Prostate gland (tissue), 2 donors: ENCODE results near the gene HRC. TPM values are rescaled to one million over a fixed set of nuclear protein-coding genes. Genes with fewer than 3 reads are reported as not detected.

ENCODE experiments used
- DNase-seq: peaks from one replicate; pipeline ENCODE4 v3.0.0-alpha.2; 2019; ENCODE audit warnings: low spot score
- H3K27ac ChIP-seq, 2 donors: fragments of 200-600 bp; sonication (generic); 2 replicates each; pipeline ENCODE4 v1.5.1; 2017 to 2019
- H3K27me3 ChIP-seq: fragments of 200-600 bp; sonication (generic); replicated peaks from 2 replicates; pipeline ENCODE4 v1.5.1; 2019; ENCODE audit not compliant: insufficient read depth
- H3K36me3 ChIP-seq, 2 donors: fragments of 200-600 bp; sonication (generic); 1 replicate in 1 of 2; 2 replicates in 1 of 2; pipeline versions ENCODE4 v1.5.1 to v1.8.1; 2017 to 2019
- H3K4me1 ChIP-seq: fragments of 200-600 bp; sonication (generic); replicated peaks from 2 replicates; pipeline ENCODE4 v1.5.1; 2019
- H3K4me3 ChIP-seq, 2 donors: fragments of 200-600 bp; sonication (generic); 2 replicates each; pipeline ENCODE4 v1.5.1; 2017 to 2019
- H3K9me3 ChIP-seq: fragments of 200-600 bp; sonication (generic); 2 replicates; pipeline ENCODE4 v1.5.1; 2017
- POLR2A ChIP-seq: fragments of 450-650 bp; IDR thresholded peaks from one replicate; pipeline ENCODE4 v1.6.1; 2016; ENCODE audit warnings: antibody characterized with exemption, mild to moderate bottlenecking
- POLR2AphosphoS5 ChIP-seq: sonication (generic); formaldehyde crosslinking; IDR thresholded peaks from one replicate; pipeline ENCODE4 v1.6.1; 2017; ENCODE audit warnings: antibody characterized with exemption
- WGBS: methylation state at CpG from one replicate; pipeline ENCODE4 v1.1.5; 2018; 5-methylcytosine and 5-hydroxymethylcytosine counted together
- intact Hi-C: fragments of 100-400 bp; cut with DNase I; formaldehyde crosslinking; loops from one replicate; pipeline ENCODE4 v1.14.2; 2022
- total RNA-seq, 2 donors: library from RNA; depleted of rRNA; stranded (reverse); fragments of >200 nt; gene quantifications; one replicate each; pipeline ENCODE4 v1.1.0, GENCODE V29; 2016
- TF ChIP-seq, protein P1 (sequence below), 4 experiments: fragments of 200-600 bp in 2 of 4; fragments of 450-650 bp in 2 of 4; sonication (generic) in 2 of 4; IDR thresholded peaks; 1 replicate in 3 of 4; 2 replicates in 1 of 4; pipeline ENCODE4 v1.5.1; 2016 to 2019; ENCODE audit warnings: antibody characterized with exemption in 4 of 4, mild to moderate bottlenecking in 2 of 4, moderate library complexity in 2 of 4

Gene HRC
- total RNA-seq, 2 donors from 2014 or later: 3.8 to 6.7 TPM

DNA sequence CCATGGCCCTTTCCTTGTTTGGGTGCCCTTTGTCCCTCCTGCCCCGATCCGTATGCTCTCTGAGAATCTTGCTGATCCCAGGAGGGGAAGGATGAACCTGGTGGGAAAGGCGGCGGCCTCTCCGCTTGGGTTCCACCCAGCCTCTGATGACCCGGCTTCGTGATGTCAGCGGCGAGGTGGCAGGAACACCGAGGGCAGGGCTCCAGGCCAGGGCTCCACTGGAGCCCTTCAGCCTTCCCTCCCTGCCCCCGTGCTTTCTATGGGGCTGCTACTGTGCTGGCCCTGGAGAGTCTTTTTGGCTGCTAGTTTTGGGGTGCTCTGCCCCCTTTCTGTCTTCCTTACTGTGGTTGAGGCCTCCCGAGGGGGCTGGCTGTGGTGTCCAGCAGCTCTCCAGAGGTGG, 52.9 kb downstream of the HRC start:
- Histone ChIP-seq H3K4me3 (no peak overlapping the region), H3K27ac (no peak overlapping the region), H3K36me3 (peaks cover 16 to 24% of the 10 kb centered on the region in 2 donors), H3K4me1 (peaks cover 9% of the 10 kb centered on the region), H3K9me3 (no peaks in the 10 kb centered on the region), H3K27me3 (no peaks in the 10 kb centered on the region)
- DNase-seq: no peak
- intact Hi-C loops: no loop called here
- WGBS: 86% methylated on average over 12 of the region's 12 CpGs
- no peak for TF ChIP-seq POLR2A
- TF ChIP-seq POLR2AphosphoS5: no peak
- TF ChIP-seq, protein P1, sequence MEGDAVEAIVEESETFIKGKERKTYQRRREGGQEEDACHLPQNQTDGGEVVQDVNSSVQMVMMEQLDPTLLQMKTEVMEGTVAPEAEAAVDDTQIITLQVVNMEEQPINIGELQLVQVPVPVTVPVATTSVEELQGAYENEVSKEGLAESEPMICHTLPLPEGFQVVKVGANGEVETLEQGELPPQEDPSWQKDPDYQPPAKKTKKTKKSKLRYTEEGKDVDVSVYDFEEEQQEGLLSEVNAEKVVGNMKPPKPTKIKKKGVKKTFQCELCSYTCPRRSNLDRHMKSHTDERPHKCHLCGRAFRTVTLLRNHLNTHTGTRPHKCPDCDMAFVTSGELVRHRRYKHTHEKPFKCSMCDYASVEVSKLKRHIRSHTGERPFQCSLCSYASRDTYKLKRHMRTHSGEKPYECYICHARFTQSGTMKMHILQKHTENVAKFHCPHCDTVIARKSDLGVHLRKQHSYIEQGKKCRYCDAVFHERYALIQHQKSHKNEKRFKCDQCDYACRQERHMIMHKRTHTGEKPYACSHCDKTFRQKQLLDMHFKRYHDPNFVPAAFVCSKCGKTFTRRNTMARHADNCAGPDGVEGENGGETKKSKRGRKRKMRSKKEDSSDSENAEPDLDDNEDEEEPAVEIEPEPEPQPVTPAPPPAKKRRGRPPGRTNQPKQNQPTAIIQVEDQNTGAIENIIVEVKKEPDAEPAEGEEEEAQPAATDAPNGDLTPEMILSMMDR (IDR thresholded peaks at IDR 0.05): no peak

Other genes starting within 250 kb of the HRC start
- gene DHDH, start 221.7 kb downstream of the HRC start, total RNA-seq: 10 to 100 TPM in 1 of 2 donors, 1 to 10 TPM in 1; 4.6 to 12.6 TPM
- gene BAX, start 200.5 kb downstream of the HRC start, total RNA-seq: 10 to 100 TPM; 52.1 to 62.3 TPM
- 1,000 to 10,000 TPM; 1,764 to 2,124 TPM for gene FTL, start 190.1 kb downstream of the HRC start, total RNA-seq
- gene GYS1, start 162.1 kb downstream of the HRC start, total RNA-seq: 10 to 100 TPM; 47.3 to 52.0 TPM
- gene RUVBL2, start 161.5 kb downstream of the HRC start, total RNA-seq: 100 to 1,000 TPM; 110 to 126 TPM
- gene LHB, start 138.3 kb downstream of the HRC start, total RNA-seq: 1 to 10 TPM in 1 of 2 donors, not detected in 1; 5.2 TPM
- gene CGB3, start 131.1 kb downstream of the HRC start, total RNA-seq: not detected
- not detected for gene CGB2, start 123.5 kb downstream of the HRC start, total RNA-seq
- gene CGB1, start 118.5 kb downstream of the HRC start, total RNA-seq: not detected
- gene CGB5, start 111.5 kb downstream of the HRC start, total RNA-seq: not detected
- gene CGB8, start 106.3 kb downstream of the HRC start, total RNA-seq: not detected
- 1 to 10 TPM; 2.0 to 2.1 TPM for gene CGB7, start 97.6 kb downstream of the HRC start, total RNA-seq
- gene NTF4, start 90.6 kb downstream of the HRC start, total RNA-seq: 10 to 100 TPM in 1 of 2 donors, 1 to 10 TPM in 1; 7.0 to 24.4 TPM
- gene KCNA7, start 82.7 kb downstream of the HRC start, total RNA-seq: not detected
- 100 to 1,000 TPM; 318 to 391 TPM for gene SNRNP70, start 69.9 kb downstream of the HRC start, total RNA-seq
- gene LIN7B, start 41.0 kb downstream of the HRC start, total RNA-seq: 10 to 100 TPM; 31.2 to 64.3 TPM
- gene C19orf73, start 36.3 kb downstream of the HRC start, total RNA-seq: 10 to 100 TPM in 1 of 2 donors, 1 to 10 TPM in 1; 2.2 to 11.1 TPM
- gene PPFIA3, start 35.9 kb downstream of the HRC start, total RNA-seq: 10 to 100 TPM; 12.3 to 18.2 TPM
- gene TRPM4, start 2.4 kb upstream of the HRC start, total RNA-seq: 100 to 1,000 TPM in 1 of 2 donors, 10 to 100 TPM in 1; 99.0 to 126 TPM
- 1 to 10 TPM in 1 of 2 donors, under 1 TPM in 1; 0.59 to 4.3 TPM for gene SLC6A16, start 169.8 kb upstream of the HRC start, total RNA-seq
- 10 to 100 TPM in 1 of 2 donors, 1 to 10 TPM in 1; 9.5 to 21.4 TPM for gene CD37, start 180.0 kb upstream of the HRC start, total RNA-seq
- 10 to 100 TPM; 17.0 to 28.0 TPM for gene TEAD2, start 207.0 kb upstream of the HRC start, total RNA-seq
- gene DKKL1, start 208.5 kb upstream of the HRC start, total RNA-seq: 10 to 100 TPM in 1 of 2 donors, 1 to 10 TPM in 1; 1.0 to 17.8 TPM
- 10 to 100 TPM in 1 of 2 donors, not detected in 1; 13.1 TPM for gene KASH5, start 232.9 kb upstream of the HRC start, total RNA-seq